Fibroblast of lung (primary cell): ENCODE measurements around the gene FNDC7. TPM values are rescaled to one million over a fixed set of nuclear protein-coding genes. Genes with fewer than 3 reads are reported as not detected.

Source experiments
- DNase-seq, 2 donors: peaks; one replicate each; pipeline versions ENCODE4 v3.0.0 to v3.0.0-alpha.2; 2010; ENCODE audit warnings: low read depth in 2 of 2
- H2AFZ ChIP-seq: 2 replicates; pipeline ENCODE4 v1.5.1; 2012; ENCODE audit warnings: low read length, control low read depth, inconsistent platforms
- H3K27ac ChIP-seq: 2 replicates; pipeline ENCODE4 v1.5.1; 2011; ENCODE audit warnings: low read length, control low read depth; ENCODE audit not compliant: insufficient read depth
- H3K27me3 ChIP-seq: 2 replicates; pipeline ENCODE4 v1.5.1; 2011; ENCODE audit warnings: mild to moderate bottlenecking, low read length; ENCODE audit not compliant: control insufficient read depth, insufficient read depth
- H3K36me3 ChIP-seq: 2 replicates; pipeline ENCODE4 v1.5.1; 2011; ENCODE audit warnings: low read length; ENCODE audit not compliant: control insufficient read depth, insufficient read depth
- H3K4me1 ChIP-seq: 2 replicates; pipeline ENCODE4 v1.5.1; 2011; ENCODE audit warnings: low read length; ENCODE audit not compliant: control insufficient read depth, insufficient read depth; ENCODE audit errors: extremely low read depth
- H3K4me2 ChIP-seq: 2 replicates; pipeline ENCODE4 v1.5.1; 2011; ENCODE audit warnings: low read length, control low read depth; ENCODE audit not compliant: insufficient read depth; ENCODE audit errors: extremely low read depth
- H3K4me3 ChIP-seq, 4 experiments: fragments of 200-600 bp in 1 of 4; sonication (generic) in 1 of 4; replicated peaks in 1 of 4; 2 replicates each; pipeline ENCODE4 v1.5.1; 2011 to 2016; ENCODE audit warnings: low read length in 4 of 4, low read depth in 3 of 4, mild to moderate bottlenecking in 3 of 4, control low read depth in 2 of 4, inconsistent platforms in 1 of 4, mixed read lengths in 1 of 4; ENCODE audit not compliant: insufficient read depth in 1 of 4; ENCODE audit errors: control extremely low read depth in 1 of 4
- H3K79me2 ChIP-seq: 2 replicates; pipeline ENCODE4 v1.5.1; 2012; ENCODE audit warnings: mild to moderate bottlenecking, low read length, inconsistent platforms; ENCODE audit not compliant: control insufficient read depth, insufficient read depth
- H3K9ac ChIP-seq: 2 replicates; pipeline ENCODE4 v1.5.1; 2011; ENCODE audit warnings: mild to moderate bottlenecking, low read length, control low read depth; ENCODE audit not compliant: insufficient read depth
- H3K9me3 ChIP-seq: 2 replicates; pipeline ENCODE4 v1.5.1; 2012; ENCODE audit warnings: low read depth, low read length; ENCODE audit not compliant: control insufficient read depth, insufficient read depth
- H4K20me1 ChIP-seq: 2 replicates; pipeline ENCODE4 v1.5.1; 2011; ENCODE audit warnings: low read length; ENCODE audit not compliant: control insufficient read depth, insufficient read depth; ENCODE audit errors: extremely low read depth
- CTCF ChIP-seq, 2 donors: IDR thresholded peaks in 1 of 2; conservative IDR thresholded peaks in 1 of 2; 1 replicate in 1 of 2; 2 replicates in 1 of 2; pipeline ENCODE4 v1.5.1; 2011 to 2012; ENCODE audit warnings: low read length in 2 of 2, control low read depth in 1 of 2, inconsistent platforms in 1 of 2, low read depth in 1 of 2, mild to moderate bottlenecking in 1 of 2
- EZH2 ChIP-seq: IDR thresholded peaks from 2 replicates; pipeline ENCODE4 v1.5.1; 2012; ENCODE audit warnings: low read length, control low read depth, mild to moderate bottlenecking; ENCODE audit errors: missing control alignments
- polyA plus RNA-seq, 2 donors: library from polyadenylated mRNA; depleted of rRNA in 1 of 2; stranded (reverse) in 1 of 2; unstranded in 1 of 2; fragments of >200 nt; gene quantifications; 2 replicates each; pipeline ENCODE4 v1.2.1, GENCODE V29; 2011 to 2012; ENCODE audit warnings: missing spikeins in 1 of 2
- total RNA-seq: library from RNA; depleted of rRNA; stranded (reverse); fragments of >200 nt; gene quantifications from 2 replicates; pipeline ENCODE4 v1.2.1, GENCODE V29; 2014

The FNDC7 gene
- total and polyA plus RNA-seq, 2 donors (not counting 1 experiment from before 2014, with no cell fraction given), result 0.06 to 0.17 TPM

- Histone ChIP-seq H3K4me3 (no peak overlapping the region), H3K79me2 (peaks cover 2% of the 10 kb centered on the region), H2AFZ (no peak overlapping the region), H3K27me3 (no peaks in the 10 kb centered on the region), H3K4me2 (no peak overlapping the region), H3K4me1 (no peaks in the 10 kb centered on the region), H4K20me1 (no peaks in the 10 kb centered on the region), H3K9me3 (no peaks in the 10 kb centered on the region), H3K36me3 (peaks cover 7% of the 10 kb centered on the region), H3K27ac (no peak overlapping the region), H3K9ac (no peak overlapping the region)
- DNase-seq, result no peak
- no peak for TF ChIP-seq EZH2
- no peak for TF ChIP-seq CTCF (conservative IDR thresholded peaks at IDR 0.05 in 1 of 2, IDR thresholded peaks at IDR 0.05 in 1 of 2; ENCODE audit: low read depth in 1 of 2, low read length in 2 of 2)
Observed at GRCh38 chr1:108767115-108767514, 54.4 kb downstream of the FNDC7 start.

DNA sequence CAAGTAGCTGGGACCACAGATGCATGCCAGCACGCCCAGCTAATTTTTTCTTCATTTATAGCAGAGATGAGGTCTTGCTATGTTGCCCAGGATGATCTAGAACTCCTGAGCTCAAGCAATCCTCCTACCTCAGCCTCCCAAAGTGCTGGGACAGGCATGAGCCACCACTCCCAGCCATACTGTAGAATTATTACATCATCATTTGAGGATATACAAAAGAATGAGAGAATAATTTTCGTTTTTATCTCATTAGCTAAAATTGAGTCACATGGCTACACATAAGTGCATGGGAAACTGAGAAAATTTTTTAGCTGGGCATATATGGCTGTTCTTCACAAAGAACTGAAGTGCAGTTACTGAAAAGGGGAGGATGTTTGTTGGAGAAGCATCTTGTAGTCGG lies 55.0 kb downstream of the FNDC7 start:
- H3K27me3 ChIP-seq, result no peaks in the 10 kb centered on the region
- H3K9ac ChIP-seq, result no peak overlapping the region
- H3K4me3 ChIP-seq, result no peak overlapping the region
- H3K4me2 ChIP-seq, result no peak overlapping the region
- H3K4me1 ChIP-seq, result no peaks in the 10 kb centered on the region
- peaks cover 2% of the 10 kb centered on the region for H3K79me2 ChIP-seq
- no peaks in the 10 kb centered on the region for H3K9me3 ChIP-seq
- TF ChIP-seq EZH2 (no peak), CTCF (conservative IDR thresholded peaks at IDR 0.05 in 1 of 2, IDR thresholded peaks at IDR 0.05 in 1 of 2; ENCODE audit: low read depth in 1 of 2, low read length in 2 of 2) (no peak)
- DNase-seq, result no peak
- no peak overlapping the region for H3K27ac ChIP-seq
- no peak overlapping the region for H2AFZ ChIP-seq
- peaks cover 5% of the 10 kb centered on the region for H3K36me3 ChIP-seq
- H4K20me1 ChIP-seq, result no peaks in the 10 kb centered on the region

DNA sequence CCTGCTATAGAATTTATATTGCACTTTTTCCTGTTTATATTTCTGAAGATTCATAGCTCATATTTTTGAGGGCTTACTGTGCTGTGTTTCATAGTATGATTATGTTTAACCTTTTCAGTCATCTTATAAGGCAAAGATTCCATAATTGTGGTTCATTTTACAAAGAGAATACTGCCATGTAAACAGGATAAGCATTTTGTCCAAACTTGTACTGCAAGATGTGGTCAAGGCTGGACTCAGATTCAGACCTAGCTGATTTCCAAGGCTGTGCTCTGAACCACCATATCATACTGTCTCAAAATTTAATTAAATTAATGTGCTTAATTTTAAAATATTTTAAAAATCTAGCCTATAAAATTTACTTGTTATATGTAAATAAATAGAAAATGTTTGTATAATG lies 65.1 kb downstream of the FNDC7 start:
- no peak for DNase-seq
- no peaks in the 10 kb centered on the region for H3K79me2 ChIP-seq
- H3K36me3 ChIP-seq, result peaks cover 5% of the 10 kb centered on the region
- H3K4me2 ChIP-seq, result no peak overlapping the region
- H3K9ac ChIP-seq, result no peak overlapping the region
- H3K4me1 ChIP-seq, result no peaks in the 10 kb centered on the region
- H3K27me3 ChIP-seq, result no peaks in the 10 kb centered on the region
- no peak overlapping the region for H3K27ac ChIP-seq
- no peak overlapping the region for H2AFZ ChIP-seq
- H3K9me3 ChIP-seq, result no peaks in the 10 kb centered on the region
- no peaks in the 10 kb centered on the region for H4K20me1 ChIP-seq
- H3K4me3 ChIP-seq, result no peak overlapping the region
- TF ChIP-seq EZH2 (no peak), CTCF (conservative IDR thresholded peaks at IDR 0.05 in 1 of 2, IDR thresholded peaks at IDR 0.05 in 1 of 2; ENCODE audit: low read depth in 1 of 2, low read length in 2 of 2) (no peak)
